Measurements from ENCODE around the gene PGS1. TPM values are rescaled to one million over a fixed set of nuclear protein-coding genes. Genes with fewer than 3 reads are reported as not detected.

PGS1 gene
- total RNA-seq, 1 donor from 2014 or later, result 52.9 TPM

Other genes starting within 250 kb of the PGS1 start
- gene TMC6, start 249.9 kb upstream of the PGS1 start, total RNA-seq, result 17.3 and 61.5 TPM in 2 replicates
- 0.05 TPM in 1 of 2 replicates, not detected in the other for gene TMC8, start 247.9 kb upstream of the PGS1 start, total RNA-seq
- gene C17orf99, start 232.3 kb upstream of the PGS1 start, total RNA-seq, result not detected in 2 replicates
- gene SYNGR2, start 210.1 kb upstream of the PGS1 start, total RNA-seq, result 47.6 and 77.7 TPM in 2 replicates
- gene TK1, start 191.6 kb upstream of the PGS1 start, total RNA-seq, result 4.3 and 54.5 TPM in 2 replicates
- 27.6 and 28.7 TPM in 2 replicates for gene AFMID, start 191.3 kb upstream of the PGS1 start, total RNA-seq
- 0.50 and 34.7 TPM in 2 replicates for gene BIRC5, start 164.4 kb upstream of the PGS1 start, total RNA-seq
- not detected in 2 replicates for gene TMEM235, start 147.0 kb upstream of the PGS1 start, total RNA-seq
- 46.4 and 94.7 TPM in 2 replicates for gene SOCS3, start 18.6 kb upstream of the PGS1 start, total RNA-seq
- gene DNAH17, start 198.7 kb downstream of the PGS1 start, total RNA-seq, result 0.05 and 0.35 TPM in 2 replicates

Measured in renal cortical epithelial cell (primary cell).